HG02943 (cell line): ENCODE results near the gene KITLG.
"Not testable (repeated sequence)": the region's sequence is repeated elsewhere in the genome, so short reads cannot be mapped to it uniquely, and the experiment has no call there.

ENCODE experiments used
- ATAC-seq: cut with Tn5 transposase; IDR thresholded peaks from one replicate; pipeline ENCODE4 v1.9.1; 2021; ENCODE audit warnings: mild to moderate bottlenecking, low read depth, moderate library complexity; ENCODE audit not compliant: unreplicated experiment

KITLG gene

GRCh38 chr12:88580051-88580871, at the start of gene KITLG:
Gene KITLG (minus strand): TSS chr12:88580471. CDS start chr12:88580278, 193 bp downstream.
- ATAC-seq: peak; percentile 78

GRCh38 chr12:88628856-88629509, 48.7 kb upstream of the KITLG start:
- no peak for ATAC-seq

GRCh38 chr12:88628035-88628434, 47.8 kb upstream of the KITLG start:
- not testable (repeated sequence) for ATAC-seq

GRCh38 chr12:88627501-88627900, 47.2 kb upstream of the KITLG start:
- no peak for ATAC-seq

- ATAC-seq: no peak
Observed at GRCh38 chr12:88625356-88625755, 45.1 kb upstream of the KITLG start.

- no peak for ATAC-seq
Observed at GRCh38 chr12:88624911-88625310, 44.6 kb upstream of the KITLG start.

GRCh38 chr12:88623777-88624548, 43.7 kb upstream of the KITLG start:
- no peak for ATAC-seq

GRCh38 chr12:88617352-88617751, 37.1 kb upstream of the KITLG start:
- ATAC-seq: no peak

- no peak for ATAC-seq
Observed at GRCh38 chr12:88615490-88615889, 35.2 kb upstream of the KITLG start.

GRCh38 chr12:88604646-88605045, 24.4 kb upstream of the KITLG start:
- ATAC-seq: no peak

GRCh38 chr12:88600272-88600671, 20.0 kb upstream of the KITLG start:
- ATAC-seq: no peak

GRCh38 chr12:88597365-88597764, 17.1 kb upstream of the KITLG start:
- no peak for ATAC-seq

- ATAC-seq: no peak
Observed at GRCh38 chr12:88595697-88596096, 15.4 kb upstream of the KITLG start.

- no peak for ATAC-seq
Observed at GRCh38 chr12:88594780-88595179, 14.5 kb upstream of the KITLG start.

GRCh38 chr12:88591343-88591742, 11.1 kb upstream of the KITLG start:
- no peak for ATAC-seq

- no peak for ATAC-seq
Observed at GRCh38 chr12:88590851-88591250, 10.6 kb upstream of the KITLG start.

- no peak for ATAC-seq
Observed at GRCh38 chr12:88585077-88585476, 4.8 kb upstream of the KITLG start.

GRCh38 chr12:88579601-88580050, 645 bp downstream of the KITLG start:
- no peak for ATAC-seq

- ATAC-seq: no peak
Observed at GRCh38 chr12:88579161-88579517, 1.1 kb downstream of the KITLG start.

GRCh38 chr12:88578276-88579160, 1.8 kb downstream of the KITLG start:
- ATAC-seq: no peak
